ENCODE measurements around the gene CORO2A.

The CORO2A gene

GRCh38 chr9:98168153-98168780, 24.2 kb downstream of the CORO2A start:
- DNase-seq: no peak

DNA sequence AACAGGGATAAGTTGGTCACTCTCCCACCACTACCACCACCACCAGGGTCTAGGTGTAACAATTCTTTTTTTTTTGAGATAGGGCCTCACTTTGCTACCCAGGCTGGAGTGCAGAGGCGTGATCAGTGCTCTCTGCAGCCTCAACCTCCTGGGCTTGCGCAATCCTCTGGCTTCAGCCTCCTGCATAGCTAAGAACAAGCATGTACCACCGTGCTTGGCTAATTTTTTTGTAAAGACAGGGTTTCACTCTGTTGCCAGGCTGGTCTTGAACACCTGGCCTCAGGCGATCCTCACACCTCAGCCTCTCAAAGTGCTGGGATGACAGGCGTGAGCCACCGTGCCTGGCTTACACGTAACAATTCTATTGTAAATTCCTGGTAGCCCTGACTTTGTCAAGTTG, 27.5 kb downstream of the CORO2A start:
- DNase-seq: no peak

DNA sequence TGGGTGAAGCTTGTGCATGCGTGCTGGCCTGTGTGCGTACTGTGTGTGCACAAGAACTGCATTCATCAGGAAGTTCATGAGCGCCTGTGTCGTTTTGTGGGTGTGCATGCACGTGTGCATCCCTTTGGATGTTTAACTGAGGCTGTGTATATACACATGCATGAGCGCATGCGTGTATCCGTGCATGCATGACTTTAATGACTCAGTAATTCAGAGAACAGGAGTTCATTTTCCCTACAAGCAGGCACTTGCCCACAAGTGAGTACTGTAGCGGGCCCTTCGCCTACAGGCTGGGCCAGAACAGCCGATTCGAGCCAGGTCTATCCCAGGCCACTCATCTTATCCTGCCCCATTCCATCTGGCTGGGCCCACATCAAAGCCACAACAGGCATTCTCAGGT, 29.8 kb downstream of the CORO2A start:
- no peak for DNase-seq

DNA sequence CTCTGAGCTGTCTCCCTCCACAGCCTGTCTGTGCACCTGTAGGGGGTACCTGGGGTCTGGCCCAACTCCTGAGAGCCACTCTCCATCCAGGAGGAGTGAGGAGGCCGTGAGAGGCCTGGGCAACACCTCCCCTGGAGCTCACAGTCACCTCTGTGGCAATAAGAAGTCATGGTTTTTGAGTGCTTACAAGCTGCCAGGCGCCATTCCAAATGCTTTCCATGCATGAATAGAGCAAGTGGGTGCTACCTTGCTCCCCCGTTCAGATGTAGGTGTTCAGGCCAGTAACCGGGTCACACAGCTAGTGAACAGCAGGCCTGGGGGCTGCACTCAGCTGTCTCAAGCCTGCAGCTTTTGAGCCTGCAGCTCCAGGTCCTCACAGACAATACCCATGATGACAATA, 30.6 kb downstream of the CORO2A start:
- no peak for DNase-seq

DNA sequence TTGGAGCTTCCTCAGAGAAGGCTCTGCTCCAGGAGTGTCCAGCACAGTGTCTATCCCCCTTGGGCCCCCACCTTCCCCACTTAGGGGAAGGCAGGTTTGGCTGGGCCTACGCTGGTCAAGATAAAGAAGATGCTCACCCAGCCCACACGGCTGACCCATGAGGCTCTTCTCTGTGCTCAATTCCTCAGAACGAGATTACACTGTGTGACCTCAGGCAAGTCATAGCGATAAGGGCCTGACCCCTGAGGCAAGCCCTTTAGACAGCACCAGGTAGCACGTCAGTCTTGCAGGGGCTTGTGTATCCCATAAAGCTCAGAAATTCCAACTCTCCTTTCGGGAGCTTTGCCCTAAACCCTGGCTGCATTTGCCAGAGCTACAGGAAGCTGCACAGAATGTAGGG, 32.6 kb downstream of the CORO2A start:
- DNase-seq: no peak

DNA sequence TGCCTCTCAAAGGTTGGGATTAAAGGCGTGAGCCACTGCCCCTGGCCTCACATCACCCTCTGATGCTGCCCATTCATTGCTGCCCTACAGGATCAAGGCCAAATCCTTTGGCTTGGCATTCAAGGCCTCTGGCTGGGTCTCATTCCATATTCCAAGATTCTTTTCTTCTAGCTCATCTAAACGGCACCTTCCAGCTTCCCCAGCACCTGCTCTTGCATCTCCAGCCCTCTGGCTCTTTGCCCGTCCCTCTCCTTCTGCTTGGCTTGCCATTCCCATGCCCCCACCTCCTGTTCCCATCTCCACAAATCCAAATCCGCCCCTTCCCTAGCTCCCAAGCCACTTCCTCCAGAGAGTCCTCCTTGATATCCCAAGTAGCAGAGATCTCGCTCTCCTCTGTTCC, 33.1 kb downstream of the CORO2A start:
- no peak for DNase-seq

DNA sequence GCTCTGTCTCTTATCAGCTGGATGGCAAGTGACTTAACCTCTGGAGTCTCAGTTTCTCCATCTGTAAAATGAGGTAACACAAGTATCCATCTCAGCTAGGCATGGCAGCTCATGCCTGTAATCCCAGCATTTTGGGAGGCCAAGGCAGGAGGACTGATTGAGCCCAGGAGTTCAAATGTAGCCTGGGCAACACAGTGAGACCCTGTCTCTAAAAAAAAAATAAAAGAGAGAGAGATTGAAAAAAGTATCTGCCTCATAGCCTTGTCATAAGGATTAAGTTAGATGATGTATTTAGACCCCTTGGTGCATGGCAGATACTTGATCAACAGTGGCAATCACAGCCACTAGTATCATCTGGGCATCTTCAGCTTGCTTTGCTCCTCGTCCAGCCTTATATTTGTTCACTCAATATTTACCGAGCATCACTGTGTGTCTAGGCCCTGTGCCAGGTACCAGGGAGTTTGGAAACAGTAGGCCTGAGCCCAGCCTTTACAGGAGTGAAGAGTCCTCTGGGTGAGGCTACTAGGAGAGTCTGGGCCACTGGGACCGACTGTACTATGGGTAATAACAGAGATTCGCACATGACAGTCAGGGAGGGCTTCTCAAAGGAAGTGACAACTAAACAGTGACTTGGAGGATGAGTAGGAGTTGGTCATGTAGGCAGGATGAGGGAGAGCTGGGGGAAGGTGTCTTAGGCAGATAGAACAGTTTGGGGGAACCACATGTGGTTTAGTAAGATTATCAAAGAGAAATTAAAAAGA, 34.2 kb downstream of the CORO2A start:
- DNase-seq: peak; percentile 90

GRCh38 chr9:98157372-98157771, 35.1 kb downstream of the CORO2A start:
- DNase-seq: no peak

DNA sequence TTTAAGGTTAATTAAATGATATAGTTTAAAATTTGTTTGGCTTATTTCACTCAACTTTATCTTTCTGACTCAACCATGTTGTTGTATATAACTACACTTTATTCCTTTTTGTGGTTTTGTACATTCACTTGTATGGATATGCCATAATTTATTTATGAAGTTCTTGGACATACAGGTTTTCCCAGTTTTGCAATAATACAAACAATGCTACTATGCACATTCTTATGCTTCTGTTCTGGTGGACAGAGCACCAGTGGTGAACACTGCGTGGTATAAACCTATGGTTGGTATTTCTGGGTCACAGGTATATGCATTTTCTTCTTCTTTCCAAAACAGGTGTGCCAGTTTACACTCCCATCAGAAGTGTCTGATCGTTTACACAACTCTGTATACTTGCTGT, 37.8 kb downstream of the CORO2A start:
- no peak for DNase-seq

- DNase-seq: no peak
Measured at GRCh38 chr9:98152526-98152925, 39.9 kb downstream of the CORO2A start.

DNA sequence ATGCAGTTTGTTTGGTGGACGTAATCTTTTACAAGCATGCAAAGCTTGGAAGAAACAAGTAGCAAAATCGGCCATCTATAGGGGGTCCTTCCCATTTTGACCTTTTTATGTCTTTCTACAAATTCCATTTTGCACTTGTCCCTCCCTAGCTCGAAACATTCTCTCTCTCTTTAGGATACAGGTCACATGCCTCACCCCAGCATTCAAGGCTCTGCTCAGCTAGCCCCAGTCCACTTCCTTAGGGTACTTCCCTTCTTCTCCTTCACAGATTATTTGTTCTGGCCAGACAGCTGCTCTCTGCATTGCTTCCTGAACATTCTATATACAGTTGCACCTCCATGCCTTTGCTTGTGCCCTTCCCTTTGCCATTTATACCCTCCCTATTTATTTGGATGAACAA, 41.7 kb downstream of the CORO2A start:
- DNase-seq: no peak

DNA sequence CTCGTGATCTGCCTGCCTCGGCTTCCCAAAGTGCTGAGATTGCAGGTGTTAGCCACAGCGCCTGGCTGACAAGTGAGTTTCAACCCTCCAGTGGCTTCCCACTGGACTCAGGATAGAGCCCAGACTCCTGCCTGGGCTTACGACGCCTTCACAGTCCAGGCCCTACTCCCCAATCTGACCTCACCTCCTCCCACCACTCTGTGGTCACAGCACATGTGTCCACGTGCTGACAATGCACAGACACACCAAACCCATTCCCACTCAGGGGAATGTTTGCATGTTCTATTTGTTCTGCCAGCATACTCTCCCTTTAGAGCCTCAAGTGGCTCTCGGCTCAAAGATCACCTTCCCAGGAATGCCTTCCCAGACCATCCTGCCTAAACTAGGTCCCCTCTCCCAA, 42.3 kb downstream of the CORO2A start:
- DNase-seq: no peak

GRCh38 chr9:98149422-98149821, 43.0 kb downstream of the CORO2A start:
- DNase-seq: no peak

- no peak for DNase-seq
Measured at GRCh38 chr9:98148486-98148885, 44.0 kb downstream of the CORO2A start.

DNA sequence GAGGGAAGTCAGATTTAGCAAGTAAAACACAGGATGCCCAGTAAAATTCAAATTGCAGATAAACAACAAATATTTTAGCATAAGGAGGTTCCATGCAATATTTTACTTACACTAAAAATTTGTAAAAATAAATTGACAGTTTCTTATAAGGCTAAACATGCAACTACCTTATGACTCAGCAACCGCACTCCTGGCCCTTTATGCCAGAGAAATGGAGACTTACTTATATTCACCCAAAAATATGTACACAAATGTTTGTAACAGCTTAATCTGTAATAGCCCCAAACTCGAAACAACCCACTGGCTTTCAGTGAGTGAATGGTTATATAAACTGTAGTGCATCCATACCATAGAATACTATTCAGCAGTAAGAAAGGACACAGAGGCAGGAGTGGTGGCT, 44.9 kb downstream of the CORO2A start:
- no peak for DNase-seq

DNA sequence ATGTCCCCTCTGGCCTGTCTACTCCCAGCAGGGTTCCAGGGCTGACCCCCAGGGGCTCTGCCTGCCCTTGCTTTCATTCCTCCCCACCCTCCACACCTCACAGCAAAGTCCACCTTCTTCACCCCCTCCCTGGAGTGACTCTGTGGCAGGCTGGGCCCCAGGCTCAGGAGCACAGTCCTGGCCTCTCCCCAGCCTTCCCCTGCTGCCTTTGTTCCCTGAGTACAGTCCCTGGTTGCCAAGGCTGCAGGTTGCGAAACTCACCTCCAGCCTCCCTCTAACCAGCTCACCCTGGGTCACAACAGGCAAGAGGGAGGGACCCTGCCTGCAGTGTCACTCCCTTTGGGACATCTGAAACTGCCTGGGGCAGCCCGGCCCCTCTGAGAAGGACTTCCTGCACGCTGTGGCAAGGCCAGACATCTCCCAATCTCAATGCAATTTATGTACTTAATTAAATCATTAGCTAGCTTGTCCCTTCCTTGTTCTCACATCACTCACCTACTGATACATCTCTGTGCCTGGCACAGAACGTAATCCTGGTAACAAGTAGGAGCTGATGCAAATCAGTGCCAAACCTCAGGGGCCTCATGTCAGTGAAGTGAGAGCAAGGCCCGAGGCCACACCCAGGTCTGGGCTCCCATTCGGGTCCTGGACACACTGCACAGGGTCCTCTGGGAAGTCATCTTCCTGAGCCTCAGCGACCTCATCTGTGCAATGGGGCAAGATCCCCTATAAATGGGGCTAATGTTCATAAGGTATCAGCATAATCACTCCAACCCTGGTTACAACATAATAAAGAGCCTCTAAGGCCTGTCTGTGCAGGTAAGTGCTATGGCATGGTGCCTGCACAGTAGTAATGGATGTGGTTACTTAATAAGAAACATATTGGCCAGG, 46.1 kb downstream of the CORO2A start:
- peak; percentile 46 for DNase-seq

GRCh38 chr9:98144631-98145030, 47.8 kb downstream of the CORO2A start:
- DNase-seq: no peak

- DNase-seq: no peak
Measured at GRCh38 chr9:98144076-98144475, 48.4 kb downstream of the CORO2A start.

GRCh38 chr9:98142925-98143481, 49.4 kb downstream of the CORO2A start:
- no peak for DNase-seq

- DNase-seq: no peak
Measured at GRCh38 chr9:98142182-98142907, 50.1 kb downstream of the CORO2A start.

- no peak for DNase-seq
Measured at GRCh38 chr9:98140503-98140902, 51.9 kb downstream of the CORO2A start.

DNA sequence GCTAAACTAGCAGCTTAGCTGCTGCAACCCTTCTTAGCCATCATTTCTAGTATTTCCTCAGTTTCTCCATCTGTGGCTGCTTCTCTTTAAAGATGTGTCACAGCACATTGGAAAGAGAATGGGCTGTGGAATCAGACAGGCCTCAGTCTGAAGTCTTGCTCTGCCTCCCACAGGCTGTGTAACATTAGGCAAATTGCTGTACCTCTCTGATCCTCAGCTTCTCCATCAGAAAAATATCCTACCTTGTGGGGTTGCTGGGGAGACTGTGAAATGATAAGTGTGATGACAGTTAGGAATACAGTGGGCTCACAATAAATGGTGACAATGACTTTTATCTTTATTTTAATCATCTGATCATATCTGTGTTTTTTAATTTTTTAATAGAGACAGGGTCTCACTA, 55.9 kb downstream of the CORO2A start:
- DNase-seq: no peak

GRCh38 chr9:98135938-98136337, 56.5 kb downstream of the CORO2A start:
- no peak for DNase-seq
